Glomerular visceral epithelial cell (primary cell): Measurements from ENCODE around the gene NLGN1.
A peak's percentile ranks its signal among the peaks of the same experiment; 100 is the strongest.
"Not testable (repeated sequence)": the region's sequence is repeated elsewhere in the genome, so short reads cannot be mapped to it uniquely, and the experiment has no call there.

Experiments
- DNase-seq: peaks from one replicate; pipeline ENCODE4 v3.0.0-alpha.2; 2016; ENCODE audit errors: extremely low spot score

Gene NLGN1

GRCh38 chr3:174158674-174159073 is 761.1 kb downstream of the NLGN1 start:
- DNase-seq: no peak

- no peak for DNase-seq
Observed at GRCh38 chr3:174159604-174160003, 762.1 kb downstream of the NLGN1 start.

- DNase-seq: no peak
Observed at GRCh38 chr3:174162550-174162949, 765.0 kb downstream of the NLGN1 start.

- DNase-seq: no peak
Observed at GRCh38 chr3:174168026-174168425, 770.5 kb downstream of the NLGN1 start.

- DNase-seq: no peak
Observed at GRCh38 chr3:174168538-174169254, 771.2 kb downstream of the NLGN1 start.

- no peak for DNase-seq
Observed at GRCh38 chr3:174169736-174170135, 772.2 kb downstream of the NLGN1 start.

GRCh38 chr3:174170248-174170647 is 772.7 kb downstream of the NLGN1 start:
- DNase-seq: no peak

GRCh38 chr3:174186377-174186989 is 788.9 kb downstream of the NLGN1 start:
- DNase-seq: no peak

- DNase-seq: no peak
Observed at GRCh38 chr3:174191380-174191779, 793.8 kb downstream of the NLGN1 start.

GRCh38 chr3:174191895-174192294 is 794.4 kb downstream of the NLGN1 start:
- no peak for DNase-seq

- DNase-seq: no peak
Observed at GRCh38 chr3:174192471-174192870, 794.9 kb downstream of the NLGN1 start.

- no peak for DNase-seq
Observed at GRCh38 chr3:174193604-174194003, 796.1 kb downstream of the NLGN1 start.

- no peak for DNase-seq
Observed at GRCh38 chr3:174197416-174197815, 799.9 kb downstream of the NLGN1 start.

GRCh38 chr3:174198199-174198598 is 800.7 kb downstream of the NLGN1 start:
- no peak for DNase-seq

- no peak for DNase-seq
Observed at GRCh38 chr3:174199696-174200095, 802.2 kb downstream of the NLGN1 start.

GRCh38 chr3:174202116-174202515 is 804.6 kb downstream of the NLGN1 start:
- DNase-seq: no peak

GRCh38 chr3:174202561-174202960 is 805.0 kb downstream of the NLGN1 start:
- peak; percentile 1 for DNase-seq

GRCh38 chr3:174204765-174205164 is 807.2 kb downstream of the NLGN1 start:
- no peak for DNase-seq

- no peak for DNase-seq
Observed at GRCh38 chr3:174206607-174207192, 809.2 kb downstream of the NLGN1 start.

GRCh38 chr3:174208161-174208560 is 810.6 kb downstream of the NLGN1 start:
- DNase-seq: no peak

- not testable (repeated sequence) for DNase-seq
Observed at GRCh38 chr3:174211896-174212295, 814.4 kb downstream of the NLGN1 start.

GRCh38 chr3:174215456-174215855 is 817.9 kb downstream of the NLGN1 start:
- no peak for DNase-seq

- DNase-seq: no peak
Observed at GRCh38 chr3:174216019-174216418, 818.5 kb downstream of the NLGN1 start.
